WI38 (cell line): ENCODE data around the gene LRBA.

Source experiments
- H3K4me3 ChIP-seq: 2 replicates; pipeline ENCODE4 v1.5.1; 2011; ENCODE audit warnings: low read depth, mild to moderate bottlenecking, control low read depth, low read length
- CTCF ChIP-seq: IDR thresholded peaks from 2 replicates; pipeline ENCODE4 v1.5.1; 2012; ENCODE audit warnings: low read depth, mild to moderate bottlenecking, control low read depth, low read length

LRBA gene

GRCh38 chr4:150415213-150415612, 599.9 kb downstream of the LRBA start:
- H3K4me3 ChIP-seq: no peak overlapping the region
- TF ChIP-seq CTCF: no peak

GRCh38 chr4:150411520-150411919, 603.6 kb downstream of the LRBA start:
- no peak overlapping the region for H3K4me3 ChIP-seq
- TF ChIP-seq CTCF: no peak

GRCh38 chr4:150402871-150403272, 612.2 kb downstream of the LRBA start:
- no peak for TF ChIP-seq CTCF
- H3K4me3 ChIP-seq: no peak overlapping the region

- no peak for TF ChIP-seq CTCF
- no peak overlapping the region for H3K4me3 ChIP-seq
Measured at GRCh38 chr4:150401083-150401687, 613.9 kb downstream of the LRBA start.

DNA sequence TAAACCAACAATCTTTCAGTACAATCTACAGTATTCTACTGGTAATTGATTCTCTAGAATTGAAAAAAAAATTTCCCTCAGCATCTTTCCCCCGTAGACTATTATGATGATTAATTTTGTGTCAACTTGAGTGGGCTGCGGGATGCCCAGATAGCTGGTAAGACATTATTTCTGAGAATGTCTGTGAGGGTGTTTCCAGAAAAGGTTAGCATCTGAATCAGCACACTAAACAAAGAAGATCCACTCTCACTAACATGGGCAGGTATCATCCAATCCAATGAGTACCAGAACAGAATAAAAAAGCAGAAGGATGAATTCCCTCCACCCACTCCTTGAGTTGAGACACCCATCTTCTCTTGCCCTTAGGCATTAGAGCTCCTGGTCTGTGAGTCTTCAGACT, 619.2 kb downstream of the LRBA start:
- no peak overlapping the region for H3K4me3 ChIP-seq
- TF ChIP-seq CTCF: no peak

GRCh38 chr4:150394046-150394445, 621.0 kb downstream of the LRBA start:
- TF ChIP-seq CTCF: no peak
- H3K4me3 ChIP-seq: no peak overlapping the region

GRCh38 chr4:150391052-150391451, 624.0 kb downstream of the LRBA start:
- no peak overlapping the region for H3K4me3 ChIP-seq

More at GRCh38 chr4:150391052-150391451, 624.0 kb downstream of the LRBA start:
- TF ChIP-seq CTCF: no peak
